Central memory CD8-positive, alpha-beta T cell (primary cell): ENCODE data around the gene CIB2.

Source experiments
- ATAC-seq: fragments of 150-1000 bp; cut with Tn5 transposase; replicated peaks from 2 replicates; pipeline ENCODE4 v1.10.0; 2022; ENCODE audit warnings: mild to moderate bottlenecking, moderate FRiP score, moderate number of reproducible peaks; ENCODE audit not compliant: poor library complexity, severe bottlenecking; ENCODE audit errors: extremely low read depth
- DNase-seq, 2 donors: peaks; one replicate each; pipeline ENCODE4 v3.0.0; 2021; ENCODE audit warnings: low spot score in 2 of 2
- H3K27ac Mint-ChIP-seq: one replicate; pipeline ENCODE4 v1.8.0; 2022; ENCODE audit warnings: low read depth, mild to moderate bottlenecking, moderate library complexity, mixed read lengths
- H3K27me3 Mint-ChIP-seq: one replicate; pipeline ENCODE4 v1.8.0; 2022; ENCODE audit warnings: mixed read lengths
- H3K36me3 Mint-ChIP-seq: one replicate; pipeline ENCODE4 v1.8.0; 2022; ENCODE audit warnings: mild to moderate bottlenecking, moderate library complexity, mixed read lengths; ENCODE audit not compliant: insufficient read depth
- H3K4me1 Mint-ChIP-seq: one replicate; pipeline ENCODE4 v1.8.0; 2022; ENCODE audit warnings: mixed read lengths
- H3K4me3 Mint-ChIP-seq: one replicate; pipeline ENCODE4 v1.8.0; 2022; ENCODE audit warnings: mild to moderate bottlenecking, moderate library complexity, mixed read lengths
- H3K9me3 Mint-ChIP-seq: one replicate; pipeline ENCODE4 v1.8.0; 2022; ENCODE audit warnings: mixed read lengths

The CIB2 gene

DNA sequence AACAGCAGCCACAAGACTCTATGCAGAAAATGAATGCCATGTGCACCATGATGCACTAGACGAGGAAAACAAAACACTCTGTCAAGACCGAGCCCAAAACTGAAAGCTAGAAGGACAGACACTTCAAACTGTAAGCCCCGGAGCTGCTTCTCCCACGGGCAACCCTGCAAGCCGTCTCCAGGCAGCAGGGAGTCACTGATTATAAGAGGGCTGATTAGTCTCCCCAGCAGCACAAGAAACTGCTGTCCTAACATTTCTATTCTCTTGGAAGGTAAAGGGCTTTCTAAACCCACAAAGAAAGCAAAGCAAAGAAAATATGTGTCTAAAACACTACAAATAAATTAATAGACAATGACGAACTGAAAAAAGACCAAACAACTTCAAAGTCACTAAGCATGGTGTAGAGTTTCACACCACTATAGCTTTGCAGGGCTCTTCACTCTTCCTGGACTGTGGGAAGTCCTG lies 69.2 kb downstream of the CIB2 start:
- Mint-ChIP-seq H3K9me3 (no peaks in the 10 kb centered on the region), H3K27me3 (no peaks in the 10 kb centered on the region), H3K27ac (no peak overlapping the region), H3K4me3 (peak overlapping the region; percentile 77), H3K4me1 (peaks cover 40% of the 10 kb centered on the region), H3K36me3 (peaks cover 3% of the 10 kb centered on the region)
- ATAC-seq: peak; percentile 78
- DNase-seq: peak in 1 of 2 donors; percentile 44

DNA sequence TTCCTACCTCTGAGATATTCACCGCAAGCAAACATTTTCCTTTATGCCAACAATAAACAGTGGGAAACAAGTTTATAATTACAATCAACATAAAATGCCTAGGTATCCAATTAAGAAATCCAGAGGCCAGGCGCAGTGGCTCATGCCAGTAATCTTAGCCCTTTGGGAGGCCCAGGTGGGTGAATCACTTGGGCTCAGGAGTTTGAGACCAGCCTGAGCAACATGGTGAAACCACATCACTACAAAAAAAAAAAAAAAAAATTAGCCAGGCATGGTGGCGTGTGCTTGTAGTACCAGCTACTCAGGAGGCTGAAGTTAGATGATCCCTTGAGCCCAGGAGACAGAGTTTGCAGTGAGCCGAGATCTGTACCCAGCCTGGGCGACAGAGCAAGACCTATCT lies 71.0 kb downstream of the CIB2 start:
- no peak overlapping the region for H3K4me3 Mint-ChIP-seq
- DNase-seq: no peak
- H3K36me3 Mint-ChIP-seq: peaks cover 4% of the 10 kb centered on the region
- H3K4me1 Mint-ChIP-seq: peaks cover 58% of the 10 kb centered on the region
- no peak for ATAC-seq
- H3K27ac Mint-ChIP-seq: peak overlapping the region; percentile 97
- no peaks in the 10 kb centered on the region for H3K9me3 Mint-ChIP-seq
- H3K27me3 Mint-ChIP-seq: no peaks in the 10 kb centered on the region

- Mint-ChIP-seq H3K4me1 (peaks cover 64% of the 10 kb centered on the region), H3K36me3 (peaks cover 7% of the 10 kb centered on the region), H3K27me3 (no peaks in the 10 kb centered on the region), H3K9me3 (no peaks in the 10 kb centered on the region), H3K27ac (peak overlapping the region; percentile 97), H3K4me3 (no peak overlapping the region)
- no peak for ATAC-seq
- DNase-seq: no peak
Measured at GRCh38 chr15:78059110-78059839, 72.0 kb downstream of the CIB2 start.

- ATAC-seq: no peak
- H3K4me3 Mint-ChIP-seq: no peak overlapping the region
- H3K9me3 Mint-ChIP-seq: no peaks in the 10 kb centered on the region
- peaks cover 7% of the 10 kb centered on the region for H3K36me3 Mint-ChIP-seq
- no peaks in the 10 kb centered on the region for H3K27me3 Mint-ChIP-seq
- no peak for DNase-seq
- peak overlapping the region; percentile 97 for H3K27ac Mint-ChIP-seq
- H3K4me1 Mint-ChIP-seq: peaks cover 70% of the 10 kb centered on the region
Measured at GRCh38 chr15:78058401-78058935, 72.8 kb downstream of the CIB2 start.

DNA sequence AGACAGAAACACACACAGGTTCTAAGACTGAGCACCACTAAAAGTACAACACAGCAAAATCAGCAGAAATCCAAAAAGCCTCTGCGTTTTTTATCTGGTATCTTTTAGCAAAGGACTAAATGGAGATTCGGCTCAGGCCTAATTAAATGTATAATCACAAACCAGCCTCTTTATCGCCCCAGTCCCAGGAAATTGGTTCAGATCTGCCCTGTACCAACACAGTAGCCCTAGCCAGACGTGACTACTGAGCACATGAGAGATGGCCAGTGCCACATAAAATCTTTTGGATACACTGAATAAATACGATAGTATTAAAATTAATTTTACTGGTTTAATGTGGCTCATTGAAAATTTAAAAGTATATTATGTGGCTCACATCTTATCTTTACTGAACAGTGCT lies 73.4 kb downstream of the CIB2 start:
- H3K36me3 Mint-ChIP-seq: peaks cover 10% of the 10 kb centered on the region
- DNase-seq (no peak), ATAC-seq (no peak)
- H3K9me3 Mint-ChIP-seq: no peaks in the 10 kb centered on the region
- H3K27me3 Mint-ChIP-seq: no peaks in the 10 kb centered on the region
- no peak overlapping the region for H3K4me3 Mint-ChIP-seq
- peak overlapping the region; percentile 97 for H3K27ac Mint-ChIP-seq
- peaks cover 70% of the 10 kb centered on the region for H3K4me1 Mint-ChIP-seq

DNA sequence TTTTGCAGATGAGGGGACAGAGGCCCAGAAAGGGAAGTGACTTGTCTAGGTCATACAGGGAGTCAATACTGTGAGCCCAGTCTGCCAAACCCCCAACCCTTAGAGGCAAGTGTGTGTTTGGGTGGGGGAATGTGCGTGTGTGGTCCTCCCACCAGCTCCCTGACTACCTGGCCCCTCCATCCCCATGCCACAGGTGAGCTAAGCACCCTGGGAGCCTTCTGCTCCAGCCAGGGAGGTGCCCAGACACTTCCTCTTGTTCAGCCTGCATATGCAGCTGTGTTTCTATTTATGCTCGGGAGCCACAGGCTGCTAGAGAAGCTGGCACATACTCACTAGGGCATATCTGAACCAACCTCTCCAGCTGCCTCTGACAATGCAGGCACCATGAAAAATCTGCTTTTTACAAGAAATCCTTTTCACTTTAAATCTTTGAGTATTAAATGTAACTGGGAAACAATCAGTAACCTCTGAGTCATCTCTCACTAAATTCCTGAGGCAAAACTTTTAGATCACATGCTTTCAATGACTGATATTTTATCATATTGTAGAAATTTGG lies 74.5 kb downstream of the CIB2 start:
- no peaks in the 10 kb centered on the region for H3K27me3 Mint-ChIP-seq
- H3K4me3 Mint-ChIP-seq: peak overlapping the region; percentile 58
- peaks cover 73% of the 10 kb centered on the region for H3K4me1 Mint-ChIP-seq
- H3K27ac Mint-ChIP-seq: peak overlapping the region; percentile 97
- no peak for DNase-seq
- H3K9me3 Mint-ChIP-seq: no peaks in the 10 kb centered on the region
- peak; percentile 38 for ATAC-seq
- peaks cover 14% of the 10 kb centered on the region for H3K36me3 Mint-ChIP-seq

DNA sequence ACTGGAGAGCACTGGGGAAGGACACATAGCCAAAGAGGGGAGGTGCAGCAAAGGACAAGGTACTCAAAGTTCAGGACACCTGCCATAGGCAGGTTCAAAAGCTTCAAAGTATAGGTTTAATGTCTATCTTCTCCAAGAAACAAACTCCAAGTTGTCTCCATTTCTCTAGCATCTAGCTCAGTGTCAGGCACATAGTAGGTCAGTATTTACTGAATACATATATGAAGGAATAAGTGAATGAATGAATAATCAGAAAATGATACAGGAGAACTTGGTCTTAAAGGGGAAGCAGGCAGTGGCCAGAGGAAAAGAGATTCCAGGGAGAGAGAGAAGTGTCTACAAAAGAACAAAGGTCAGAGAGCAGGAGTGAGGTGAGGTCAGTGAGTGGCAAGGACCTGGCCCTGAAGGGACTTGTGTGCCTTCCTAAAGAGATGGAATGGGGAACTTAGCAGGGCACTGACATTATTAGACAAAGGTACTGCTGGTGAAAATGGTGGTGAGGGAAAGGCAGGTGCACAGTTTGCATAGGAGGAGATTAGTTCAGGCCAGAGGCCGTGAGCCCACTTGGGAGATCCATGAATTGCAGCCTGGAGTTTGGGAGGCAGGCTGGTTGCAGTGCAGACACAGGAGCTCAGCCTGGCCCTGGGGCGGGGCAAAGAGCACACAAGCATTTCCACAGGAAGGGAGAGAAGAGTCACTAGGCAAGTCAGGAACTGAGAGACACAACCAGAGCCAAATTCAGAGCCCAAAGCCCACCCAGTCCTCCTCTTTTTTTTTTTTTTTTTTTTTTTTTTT lies 75.1 kb downstream of the CIB2 start:
- Mint-ChIP-seq H3K4me1 (peaks cover 78% of the 10 kb centered on the region), H3K9me3 (no peaks in the 10 kb centered on the region), H3K36me3 (peaks cover 16% of the 10 kb centered on the region), H3K27ac (peak overlapping the region; percentile 97), H3K27me3 (no peaks in the 10 kb centered on the region), H3K4me3 (peak overlapping the region; percentile 58)
- DNase-seq: no peak
- peak; percentile 21 for ATAC-seq

GRCh38 chr15:78054966-78055365 lies 76.3 kb downstream of the CIB2 start:
- DNase-seq (peak in 1 of 2 donors; percentile 68), ATAC-seq (peak; percentile 38)
- Mint-ChIP-seq H3K36me3 (peaks cover 26% of the 10 kb centered on the region), H3K4me3 (peak overlapping the region; percentile 58), H3K27ac (peak overlapping the region; percentile 97), H3K9me3 (no peaks in the 10 kb centered on the region), H3K27me3 (no peaks in the 10 kb centered on the region), H3K4me1 (peaks cover 88% of the 10 kb centered on the region)
